AG08395 (cell line): Measurements from ENCODE around the gene FAM167B.

Experiments
- DNase-seq: peaks from one replicate; pipeline ENCODE4 v3.0.0; 2012; ENCODE audit warnings: mixed read lengths, low spot score

Gene FAM167B

DNA sequence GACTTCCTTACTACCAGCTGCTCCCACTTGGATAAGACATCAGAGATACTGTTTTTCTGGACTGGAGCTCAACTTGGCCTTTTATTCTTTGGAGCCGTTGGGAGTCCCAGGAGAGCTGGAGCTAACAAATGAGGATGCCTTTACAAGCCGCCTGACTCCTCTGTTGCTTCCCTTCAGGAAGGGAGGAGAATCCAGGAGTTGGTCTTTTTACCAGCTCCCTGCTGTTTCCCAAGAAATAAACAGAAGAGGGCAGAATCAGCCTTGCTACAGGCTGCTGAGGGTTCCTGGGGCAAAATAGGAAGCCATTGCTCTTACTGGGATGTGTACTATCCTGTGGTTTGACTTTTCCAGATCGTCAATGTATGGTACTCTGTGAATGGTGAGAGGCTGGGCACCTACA is 23.3 kb upstream of the FAM167B start:
- no peak for DNase-seq

DNA sequence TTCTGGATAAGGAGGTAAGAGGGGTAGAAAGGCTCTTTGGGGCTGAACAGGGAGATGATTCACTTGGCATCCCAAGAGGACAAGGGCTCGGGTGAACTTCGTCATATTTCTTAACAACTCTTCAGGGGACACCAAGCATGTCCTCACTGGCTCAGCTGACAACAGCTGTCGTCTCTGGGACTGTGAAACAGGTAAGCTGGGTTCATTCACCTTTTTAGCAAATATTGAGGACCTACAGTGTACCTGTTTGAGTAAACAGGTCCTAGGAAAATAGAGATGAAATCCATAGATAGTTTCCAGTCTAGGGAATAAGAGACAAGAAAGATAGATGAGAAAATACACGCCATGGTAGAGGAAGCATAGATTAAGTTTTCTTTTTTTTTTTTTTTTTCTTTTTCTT is 22.7 kb upstream of the FAM167B start:
- DNase-seq, result no peak

DNA sequence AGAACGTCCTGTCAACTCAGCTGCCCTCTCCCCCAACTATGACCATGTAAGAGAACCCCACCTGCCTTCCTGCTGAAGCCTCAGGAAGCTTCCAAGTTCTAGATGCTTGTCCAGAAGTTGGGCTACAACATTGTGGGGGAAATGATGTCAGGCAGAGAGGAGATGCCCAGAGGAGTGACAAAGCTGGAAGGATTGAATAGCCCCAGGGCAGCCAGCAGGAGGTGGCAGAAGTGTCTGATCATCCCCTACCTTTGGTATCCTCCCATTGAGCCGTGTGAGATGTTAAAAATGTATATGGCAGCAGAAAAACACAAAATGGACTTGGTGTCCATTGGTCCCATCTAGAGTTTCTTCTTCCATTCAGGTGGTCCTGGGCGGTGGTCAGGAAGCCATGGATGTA is 18.3 kb upstream of the FAM167B start:
- no peak for DNase-seq

DNA sequence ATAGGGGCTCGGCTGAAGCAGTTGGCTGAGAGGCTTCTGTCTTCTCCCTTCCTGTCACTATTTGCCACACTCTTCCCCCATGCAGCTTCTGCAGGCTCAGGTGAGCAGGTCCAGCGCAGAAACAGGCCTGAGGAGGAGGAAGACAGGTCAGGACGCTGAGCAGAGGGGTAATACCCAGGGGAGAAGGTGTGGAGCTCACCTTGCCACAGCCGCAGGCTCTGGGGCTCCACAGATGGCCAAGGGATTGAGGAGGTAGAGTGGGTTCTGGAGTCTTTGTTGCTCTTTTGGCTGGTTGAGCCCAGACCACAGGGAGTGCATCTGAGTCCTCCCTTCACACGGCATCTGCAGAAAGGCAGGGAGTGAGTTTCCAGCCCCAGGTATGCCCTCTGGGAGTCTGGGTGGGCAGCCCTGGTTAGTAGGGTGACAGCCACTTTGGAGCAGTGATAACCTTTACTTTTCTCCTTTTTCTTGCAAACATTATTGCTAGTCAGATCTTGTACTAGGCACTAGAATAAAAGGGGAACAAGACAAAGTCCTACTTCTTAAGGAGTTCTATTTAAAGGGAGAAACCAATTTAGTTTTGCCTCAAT is 15.1 kb upstream of the FAM167B start:
- no peak for DNase-seq

- DNase-seq, result no peak
Observed at GRCh38 chr1:32232558-32233304, 14.3 kb upstream of the FAM167B start.

GRCh38 chr1:32234792-32235191 is 12.2 kb upstream of the FAM167B start:
- DNase-seq, result no peak

GRCh38 chr1:32239337-32239736 is 7.7 kb upstream of the FAM167B start:
- DNase-seq, result no peak

GRCh38 chr1:32239790-32240139 is 7.3 kb upstream of the FAM167B start:
- DNase-seq, result no peak

- DNase-seq, result peak; percentile 55
Observed at GRCh38 chr1:32240140-32240951, 6.7 kb upstream of the FAM167B start.

- peak; percentile 47 for DNase-seq
Observed at GRCh38 chr1:32241001-32241763, 5.8 kb upstream of the FAM167B start.

- DNase-seq, result no peak
Observed at GRCh38 chr1:32242341-32242851, 4.6 kb upstream of the FAM167B start.

GRCh38 chr1:32247452-32247851 is 430 bp downstream of the FAM167B start:
- no peak for DNase-seq

GRCh38 chr1:32247983-32248889 is 1.2 kb downstream of the FAM167B start:
- DNase-seq, result peak; percentile 67

DNA sequence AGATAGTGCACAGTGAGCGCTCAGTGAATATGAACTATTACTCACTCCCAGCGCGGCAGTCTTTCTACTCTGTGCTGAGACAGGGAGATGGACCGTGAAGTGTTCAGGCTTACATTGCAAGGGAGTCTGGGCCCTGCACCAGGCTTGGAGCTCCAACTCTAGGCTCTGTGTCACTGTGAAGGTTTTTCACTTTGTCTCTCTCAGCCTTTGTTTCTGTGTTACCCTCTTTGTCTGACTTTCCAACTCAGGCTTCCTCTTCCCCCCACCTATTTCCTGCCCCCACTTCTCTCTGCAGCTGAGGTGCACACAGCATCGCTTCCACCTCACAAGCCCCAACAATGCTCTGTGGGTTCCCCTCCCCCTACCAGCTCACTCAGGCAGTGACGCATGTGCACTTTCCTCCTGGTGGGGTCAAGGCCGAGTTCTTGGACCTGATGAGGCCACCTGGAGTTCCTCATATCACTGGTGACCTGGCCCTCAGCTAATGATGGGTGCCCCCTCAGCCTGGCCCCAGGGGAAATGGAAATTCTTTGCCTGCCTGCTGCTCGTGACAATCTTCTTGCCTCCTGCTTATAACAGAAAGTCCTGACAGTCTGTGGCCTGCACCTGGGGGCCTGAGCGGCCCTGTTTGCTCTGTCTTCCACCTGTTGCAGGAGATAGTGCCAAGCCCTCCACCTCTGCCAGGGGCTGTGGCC is 3.0 kb downstream of the FAM167B start:
- no peak for DNase-seq

DNA sequence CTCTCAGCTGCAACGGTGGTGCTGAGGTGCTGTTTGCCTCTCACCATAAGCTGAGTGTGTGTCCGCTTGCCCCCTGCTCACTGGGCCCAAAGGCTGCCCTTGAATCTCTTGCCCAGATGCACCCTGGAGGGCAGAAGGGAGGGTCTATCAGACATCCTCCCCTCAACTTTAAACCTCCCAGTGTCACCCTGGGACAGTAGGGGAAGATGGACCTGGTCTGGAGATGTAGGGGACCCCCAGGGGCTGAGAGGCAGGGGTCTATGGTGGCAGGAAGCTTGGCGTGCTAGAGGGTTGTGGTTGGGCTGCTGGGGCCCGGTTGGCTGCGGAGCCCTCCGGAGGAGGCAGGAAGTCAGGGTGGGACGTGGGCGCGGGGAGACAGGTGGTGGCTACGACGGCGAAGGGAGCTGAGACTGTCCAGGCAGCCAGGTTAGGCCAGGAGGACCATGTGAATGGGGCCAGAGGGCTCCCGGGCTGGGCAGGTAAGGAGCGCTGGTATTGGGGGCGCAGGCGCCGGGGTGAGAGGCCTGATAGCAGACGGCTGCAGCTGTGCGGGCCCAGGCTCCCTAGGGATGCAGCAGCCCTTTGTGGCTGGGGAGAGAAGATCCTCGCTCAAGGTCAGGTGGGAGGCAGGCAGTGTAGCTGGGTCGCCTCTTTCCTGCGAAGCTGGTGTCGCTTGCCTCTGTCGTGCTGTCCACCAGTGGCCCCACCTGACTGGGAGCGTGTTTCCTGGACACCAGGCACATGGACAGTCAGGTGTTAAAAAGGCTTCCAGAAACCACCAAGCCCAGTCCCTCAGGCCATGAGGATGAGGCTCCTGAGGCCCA is 4.1 kb downstream of the FAM167B start, which contains the start of gene LCK:
LCK (plus strand) TSS at position 373 of the 824 bp plus-strand sequence. CDS start 23,065 bp downstream, outside the sequence.
- DNase-seq, result no peak

DNA sequence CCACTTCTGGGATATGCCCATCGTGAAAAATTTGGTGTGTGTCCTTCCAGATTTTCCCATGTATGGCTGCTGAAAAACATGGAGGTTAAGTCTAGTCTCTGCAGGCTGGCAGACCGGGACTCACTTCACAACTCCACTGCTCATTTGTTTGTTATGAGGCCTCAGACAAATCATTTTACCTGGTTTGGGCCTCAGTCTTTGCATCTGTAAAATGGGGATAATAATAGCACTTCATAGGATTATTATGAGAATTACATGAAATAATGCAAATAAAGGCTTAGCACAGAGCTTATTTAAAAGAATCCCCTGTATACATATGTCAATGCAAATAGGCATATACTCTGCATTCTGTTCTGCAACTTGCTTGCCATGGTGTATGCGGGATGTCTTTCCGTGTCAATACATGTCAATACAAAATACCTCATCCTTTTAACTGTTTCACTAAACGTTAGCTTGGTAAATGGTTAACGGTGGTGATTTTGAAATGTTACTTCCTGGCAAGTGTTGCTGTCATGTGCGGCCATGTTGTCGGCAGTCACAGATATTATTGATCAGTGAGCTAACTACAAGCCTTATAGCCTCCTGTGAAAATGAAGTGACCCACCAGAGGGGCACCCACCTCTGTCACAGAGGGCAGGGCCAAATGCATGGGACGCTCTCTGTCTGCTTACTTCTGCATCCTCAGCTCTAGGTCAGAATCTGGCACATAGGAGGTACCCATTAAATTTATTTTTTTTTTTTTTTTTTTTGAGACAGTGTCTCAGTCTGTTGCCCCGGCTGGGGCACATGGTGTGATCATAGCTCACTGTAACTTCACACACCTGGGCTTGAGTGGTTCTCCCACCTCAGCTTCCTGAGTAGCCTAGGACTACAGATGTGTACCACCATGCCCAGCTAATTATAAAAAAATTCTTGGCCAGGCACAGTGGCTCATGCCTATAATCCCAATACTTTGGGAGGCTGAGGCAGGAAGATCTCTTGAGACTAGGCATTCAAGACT is 8.3 kb downstream of the FAM167B start:
- no peak for DNase-seq

DNA sequence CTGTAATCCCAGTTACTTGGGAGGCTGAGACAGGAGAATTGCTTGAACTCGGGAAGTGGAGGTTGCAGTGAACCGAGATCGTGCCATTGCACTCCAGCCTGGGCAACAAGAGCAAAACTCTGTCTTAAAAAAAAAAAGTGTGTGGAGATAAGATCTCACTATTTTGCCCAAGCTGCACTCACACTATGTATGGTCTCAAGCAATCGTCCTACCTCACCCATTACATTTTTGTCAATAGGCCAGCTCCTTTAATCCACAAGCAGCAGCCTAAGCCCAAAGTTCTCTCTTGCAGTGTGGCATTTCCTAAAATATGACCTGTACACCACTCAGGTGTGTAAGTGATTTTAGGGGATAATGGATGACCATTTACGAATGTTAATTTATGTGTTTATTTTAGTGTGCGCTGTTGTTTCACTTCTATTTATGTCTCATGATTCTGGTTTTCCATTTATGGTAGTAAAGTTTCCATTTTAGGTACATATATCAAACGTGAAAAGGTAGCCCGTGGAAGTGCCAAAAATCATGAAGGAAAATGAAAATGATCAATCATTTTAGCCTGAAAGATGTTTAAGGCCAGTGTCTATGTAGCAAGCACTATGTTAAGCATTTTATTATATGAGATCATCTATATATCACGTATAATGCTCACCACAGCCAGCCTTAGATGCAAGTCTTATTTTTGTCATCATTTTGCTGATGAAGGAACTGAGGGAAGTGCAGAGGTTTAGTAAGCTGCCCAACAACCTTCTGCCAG is 9.6 kb downstream of the FAM167B start:
- DNase-seq, result no peak

GRCh38 chr1:32257227-32257508 is 10.1 kb downstream of the FAM167B start:
- no peak for DNase-seq
